ENCODE data around the gene IFT80. TPM values are rescaled to one million over a fixed set of nuclear protein-coding genes. Genes with fewer than 3 reads are reported as not detected.

Gene IFT80
- total RNA-seq, 1 experiment from 2014 or later = 19.3 TPM

DNA sequence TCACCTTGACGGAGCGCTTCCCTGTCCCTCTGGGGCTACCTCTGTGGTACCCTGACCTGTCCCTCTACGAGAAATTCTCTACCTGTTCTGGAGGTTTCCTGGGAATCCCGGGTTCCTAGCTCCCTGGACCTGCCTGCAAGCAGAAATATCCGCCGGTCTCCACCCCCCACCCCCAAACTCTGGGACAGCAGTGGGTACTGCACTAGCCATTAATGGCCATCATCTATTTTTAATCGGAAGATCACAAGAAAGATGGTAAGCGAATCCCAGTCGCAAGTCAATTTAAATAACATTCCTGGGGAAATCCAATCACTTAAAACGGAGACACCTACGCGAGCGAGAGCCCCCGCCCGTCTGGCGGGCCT lies 174.2 kb downstream of the IFT80 start:
- intact Hi-C loops (cut with micrococcal nuclease; ENCODE audit: unreplicated experiment) = loop anchor here (1.0 to 2.0 kb wide), 4 partner anchors 61 to 192 kb away; partner anchors contain the start of genes IFT80 and SMC4
- POLR2A ChIA-PET = interaction anchor here (0.7 kb wide), 1 partner anchor 28 kb away, joined by 3 read pairs; no protein-coding TSS in a partner anchor
- Histone ChIP-seq H3K4me1 (peaks cover 10% of the 10 kb centered on the region), H3K36me3 (ENCODE audit: control insufficient read depth, insufficient read depth, low read length) (no peaks in the 10 kb centered on the region), H3K27me3 (replicated peaks; ENCODE audit: control insufficient read depth, insufficient read depth, low read length) (no peaks in the 10 kb centered on the region), H3K4me3 (ENCODE audit: low read depth, low read length) (peak overlapping the region; percentile 86), H3K9me3 (no peaks in the 10 kb centered on the region)
- Mint-ChIP-seq H3K27me3 (ENCODE audit: insufficient read depth, unreplicated experiment) (no peaks in the 10 kb centered on the region), H3K4me3 (ENCODE audit: unreplicated experiment) (peak overlapping the region; percentile 90), H3K36me3 (ENCODE audit: insufficient read depth, unreplicated experiment) (peaks cover 6% of the 10 kb centered on the region), H3K4me1 (ENCODE audit: low read depth, unreplicated experiment) (no peaks in the 10 kb centered on the region), H3K27ac (ENCODE audit: unreplicated experiment) (no peak overlapping the region), H3K9me3 (ENCODE audit: unreplicated experiment) (no peaks in the 10 kb centered on the region)
- TF ChIP-seq CTCF (IDR thresholded peaks at IDR 0.05; ENCODE audit: insufficient read depth in 1 of 2, low read depth in 1 of 2, low read length in 1 of 2, severe bottlenecking in 1 of 2, unreplicated experiment in 1 of 2) = no peak
- no peak for DNase-seq
- CTCF ChIA-PET = interaction anchor here (0.7 to 2.2 kb wide), 4 partner anchors 10 to 278 kb away, joined by 3 to 21 read pairs (median 8); no protein-coding TSS in a partner anchor
- no TSS peak for BruUV-seq (replicated peaks)

DNA sequence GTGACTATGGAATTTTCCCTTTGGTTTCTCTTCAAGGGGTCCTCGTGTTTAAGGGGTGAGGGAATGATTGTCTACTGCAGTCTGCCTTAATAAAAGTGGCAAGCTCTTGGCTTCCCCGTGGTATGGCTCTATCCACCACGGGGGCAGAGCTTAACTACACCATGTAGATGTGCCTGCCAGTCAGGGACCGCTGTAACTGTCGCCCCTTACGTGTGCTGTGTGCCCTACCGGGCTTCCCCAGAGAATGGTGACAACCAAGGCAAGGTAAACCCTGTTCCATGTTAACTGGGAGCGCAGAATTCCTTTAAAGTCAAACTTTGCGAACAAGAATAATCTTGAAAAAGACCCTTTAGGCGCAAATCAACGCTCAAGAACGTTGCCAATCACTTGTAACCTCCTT lies 174.8 kb downstream of the IFT80 start:
- Histone ChIP-seq H3K27me3 (replicated peaks; ENCODE audit: control insufficient read depth, insufficient read depth, low read length) (no peaks in the 10 kb centered on the region), H3K4me3 (ENCODE audit: low read depth, low read length) (no peak overlapping the region), H3K36me3 (ENCODE audit: control insufficient read depth, insufficient read depth, low read length) (no peaks in the 10 kb centered on the region), H3K9me3 (no peaks in the 10 kb centered on the region), H3K4me1 (peaks cover 10% of the 10 kb centered on the region)
- BruUV-seq (replicated peaks) = no TSS peak
- no peak for TF ChIP-seq CTCF (IDR thresholded peaks at IDR 0.05; ENCODE audit: insufficient read depth in 1 of 2, low read depth in 1 of 2, low read length in 1 of 2, severe bottlenecking in 1 of 2, unreplicated experiment in 1 of 2)
- intact Hi-C loops (cut with micrococcal nuclease; ENCODE audit: unreplicated experiment) = loop anchor here (2.0 kb wide), 2 partner anchors 119 to 175 kb away; partner anchors contain the start of genes IFT80 and SMC4
- H3K4me1 Mint-ChIP-seq (ENCODE audit: low read depth, unreplicated experiment) = no peaks in the 10 kb centered on the region
- CTCF ChIA-PET = no interaction called here
- H3K27me3 Mint-ChIP-seq (ENCODE audit: insufficient read depth, unreplicated experiment) = no peaks in the 10 kb centered on the region
- POLR2A ChIA-PET = no interaction called here
- H3K9me3 Mint-ChIP-seq (ENCODE audit: unreplicated experiment) = no peaks in the 10 kb centered on the region
- H3K36me3 Mint-ChIP-seq (ENCODE audit: insufficient read depth, unreplicated experiment) = peaks cover 6% of the 10 kb centered on the region
- H3K27ac Mint-ChIP-seq (ENCODE audit: unreplicated experiment) = no peak overlapping the region
- no peak overlapping the region for H3K4me3 Mint-ChIP-seq (ENCODE audit: unreplicated experiment)
- no peak for DNase-seq

DNA sequence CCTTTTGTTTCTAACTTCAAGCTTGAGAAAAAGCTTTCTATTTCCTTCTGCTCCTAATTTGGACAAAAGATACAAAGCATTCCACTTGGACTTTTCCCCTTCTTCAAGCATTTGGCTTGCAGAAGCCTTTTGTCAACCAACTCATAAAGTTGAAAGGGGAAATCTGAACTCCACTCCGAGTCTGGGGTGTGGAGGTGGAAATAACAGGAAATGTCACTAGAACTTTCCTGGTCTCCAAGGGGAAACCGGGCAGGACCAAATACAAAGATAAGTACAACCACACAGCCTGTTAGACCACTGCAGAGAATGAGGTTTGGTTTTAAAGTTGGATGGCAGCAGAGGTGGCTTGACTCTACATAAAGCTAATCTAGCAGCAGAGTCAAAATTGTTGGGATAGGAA lies 178.0 kb downstream of the IFT80 start:
- no peaks in the 10 kb centered on the region for H3K9me3 Mint-ChIP-seq (ENCODE audit: unreplicated experiment)

More for the DNA sequence above, 178.0 kb downstream of the IFT80 start:
- Histone ChIP-seq H3K9me3 (no peaks in the 10 kb centered on the region), H3K4me1 (no peaks in the 10 kb centered on the region; the same call in 1 of the 2 replicates), H3K4me3 (ENCODE audit: low read depth, low read length) (no peak overlapping the region), H3K36me3 (ENCODE audit: control insufficient read depth, insufficient read depth, low read length) (no peaks in the 10 kb centered on the region), H3K27me3 (replicated peaks; ENCODE audit: control insufficient read depth, insufficient read depth, low read length) (no peaks in the 10 kb centered on the region; the same call in 1 of the 2 replicates)
- no peak for DNase-seq
- TF ChIP-seq CTCF (IDR thresholded peaks at IDR 0.05; ENCODE audit: insufficient read depth in 1 of 2, low read depth in 1 of 2, low read length in 1 of 2, severe bottlenecking in 1 of 2, unreplicated experiment in 1 of 2) = no peak
- ChIA-PET POLR2A (no interaction called here), CTCF (interaction anchor here (0.7 kb wide), 1 partner anchor 224 kb away, joined by 4 read pairs; no protein-coding TSS in a partner anchor)
- Mint-ChIP-seq H3K4me3 (ENCODE audit: unreplicated experiment) (no peak overlapping the region), H3K4me1 (ENCODE audit: low read depth, unreplicated experiment) (no peaks in the 10 kb centered on the region), H3K27ac (ENCODE audit: unreplicated experiment) (no peak overlapping the region), H3K27me3 (ENCODE audit: insufficient read depth, unreplicated experiment) (no peaks in the 10 kb centered on the region), H3K36me3 (ENCODE audit: insufficient read depth, unreplicated experiment) (no peaks in the 10 kb centered on the region)
- intact Hi-C loops (cut with micrococcal nuclease; ENCODE audit: unreplicated experiment) = no loop called here
- no TSS peak for BruUV-seq (replicated peaks)

Data from Caco-2 (cell line).